ENCODE data around the gene LPP.

DNA sequence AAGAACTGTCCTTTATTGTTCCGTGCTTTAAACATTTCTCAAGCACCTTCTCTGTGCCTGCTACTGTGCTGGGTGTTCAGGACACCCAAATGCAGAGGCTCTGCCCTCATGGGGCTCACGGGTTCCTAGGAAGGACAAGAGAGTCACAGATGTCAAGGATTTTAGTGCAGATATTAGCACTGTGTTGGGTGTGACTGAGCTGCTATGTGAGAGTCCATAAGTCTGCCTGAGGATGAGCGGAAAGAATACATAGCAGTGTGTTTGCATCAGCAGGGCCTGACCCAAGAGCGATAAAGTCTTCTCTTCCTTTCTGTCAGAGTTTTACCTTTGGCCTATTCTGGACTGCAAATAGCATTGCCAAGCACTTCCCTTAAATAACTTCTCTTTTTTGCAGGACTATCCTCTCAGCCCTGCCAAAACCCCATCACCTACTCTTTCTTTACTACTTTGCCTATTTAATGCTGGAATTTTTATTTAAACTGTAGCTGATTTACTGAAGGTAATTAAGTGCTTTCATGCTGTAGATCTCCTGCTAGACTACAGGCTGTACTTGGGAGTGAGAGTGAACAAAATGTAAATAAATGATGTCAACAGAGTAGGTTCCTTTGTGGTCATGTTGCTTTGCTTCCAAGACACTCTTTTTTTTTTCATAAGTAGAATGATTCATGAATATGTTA, 558.4 kb downstream of the LPP start:
- TF ChIP-seq CTCF (IDR thresholded peaks at IDR 0.05), result no peak
- TF ChIP-seq BHLHE40 (IDR thresholded peaks at IDR 0.05; ENCODE audit: low read depth, low read length), result no peak
- TF ChIP-seq, protein P1, sequence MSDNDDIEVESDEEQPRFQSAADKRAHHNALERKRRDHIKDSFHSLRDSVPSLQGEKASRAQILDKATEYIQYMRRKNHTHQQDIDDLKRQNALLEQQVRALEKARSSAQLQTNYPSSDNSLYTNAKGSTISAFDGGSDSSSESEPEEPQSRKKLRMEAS (IDR thresholded peaks at IDR 0.05), result no peak
- TF ChIP-seq POLR2A (IDR thresholded peaks at IDR 0.05; ENCODE audit: low read length), result no peak
- no peak for TF ChIP-seq CHD2 (IDR thresholded peaks at IDR 0.05; ENCODE audit: low read length, partially characterized antibody)
- no peak for TF ChIP-seq POLR2AphosphoS2 (conservative IDR thresholded peaks at IDR 0.05; ENCODE audit: low read length)
- TF ChIP-seq CHD4 (IDR thresholded peaks at IDR 0.05; ENCODE audit: borderline replicate concordance), result no peak
